ENCODE data around the gene S100A12. TPM values are rescaled to one million over a fixed set of nuclear protein-coding genes. Genes with fewer than 3 reads are reported as not detected.

S100A12 gene
- total RNA-seq, 2 donors from 2014 or later, result not detected

DNA sequence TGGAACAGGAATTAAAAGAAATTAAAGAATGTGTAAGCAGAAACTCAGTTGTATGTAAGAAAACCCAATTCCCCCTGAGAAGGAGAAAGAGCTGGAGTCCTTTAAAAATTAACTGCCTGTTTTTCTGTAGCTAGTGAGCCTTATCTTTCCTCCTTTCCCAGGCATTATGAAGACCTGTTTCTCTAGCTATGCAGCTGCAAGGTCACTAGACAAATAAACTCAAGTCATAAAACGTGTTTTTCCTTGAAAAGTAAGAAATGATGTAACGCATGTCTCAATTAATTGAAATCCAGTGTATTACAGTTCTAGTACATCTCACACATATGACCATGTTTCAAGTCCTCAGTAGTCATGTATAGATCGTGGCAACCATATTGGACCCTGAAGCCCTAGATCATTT, 5.3 kb downstream of the S100A12 start:
- DNase-seq (ENCODE audit: low spot score) (no peak), ATAC-seq (no peak)
- Mint-ChIP-seq H3K4me1 (ENCODE audit: low read depth in 2 of 2) (no peaks in the 10 kb centered on the region), H3K4me3 (no peak overlapping the region), H3K36me3 (no peaks in the 10 kb centered on the region), H3K9me3 (no peaks in the 10 kb centered on the region), H3K27ac (no peak overlapping the region), H3K27me3 (peaks cover 14 to 39% of the 10 kb centered on the region in 2 donors)

DNA sequence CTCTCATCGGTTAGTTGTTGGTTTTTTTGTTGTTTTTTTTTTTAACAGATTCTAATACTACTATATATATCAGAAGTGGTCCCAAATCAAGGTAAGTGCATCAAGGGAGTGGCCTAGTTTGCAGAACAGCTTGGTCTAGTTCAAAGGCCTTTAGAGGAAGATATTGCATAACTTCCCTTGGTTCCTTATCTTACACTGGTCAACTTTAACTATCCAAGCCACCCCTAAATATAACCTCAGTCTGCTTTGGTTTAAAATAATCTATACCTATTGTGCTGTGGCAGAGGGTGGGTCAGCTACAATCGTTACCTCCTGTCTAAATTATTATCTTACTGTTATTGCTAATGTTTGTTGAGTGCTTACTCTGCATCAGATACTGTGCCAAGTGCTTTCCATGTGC, 6.9 kb downstream of the S100A12 start:
- Mint-ChIP-seq H3K36me3 (no peaks in the 10 kb centered on the region), H3K27me3 (peaks cover 12 to 49% of the 10 kb centered on the region in 2 donors), H3K27ac (no peak overlapping the region), H3K4me3 (no peak overlapping the region), H3K4me1 (ENCODE audit: low read depth in 2 of 2) (no peaks in the 10 kb centered on the region), H3K9me3 (no peaks in the 10 kb centered on the region)
- DNase-seq (ENCODE audit: low spot score) (no peak), ATAC-seq (peak in 1 of 2 donors; percentile 62)

DNA sequence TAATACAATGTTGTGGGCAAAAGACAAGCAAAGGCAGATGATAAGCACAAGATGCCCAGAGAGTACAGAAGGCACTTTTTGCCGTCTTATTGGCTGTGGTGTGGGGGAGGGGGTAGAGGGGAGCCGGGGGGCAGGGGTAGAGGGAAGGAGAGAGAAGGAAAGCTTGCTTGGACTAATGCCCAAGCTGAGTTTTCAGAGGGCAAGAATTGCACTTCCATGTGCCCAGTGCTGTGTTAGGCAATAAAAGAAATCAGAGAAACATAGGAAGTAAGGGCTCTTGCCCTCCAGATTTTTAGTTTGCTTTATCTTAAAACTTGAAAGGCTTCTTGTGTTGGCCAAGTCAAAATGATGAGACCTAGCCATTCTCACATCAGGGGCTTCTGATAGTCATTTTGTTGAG, 8.3 kb downstream of the S100A12 start:
- H3K27ac Mint-ChIP-seq, result no peak overlapping the region
- H3K9me3 Mint-ChIP-seq, result no peaks in the 10 kb centered on the region

GRCh38 chr1:153366261-153366660, 9.2 kb downstream of the S100A12 start:
- H3K4me3 Mint-ChIP-seq, result no peak overlapping the region
- ATAC-seq, result no peak
- H3K27ac Mint-ChIP-seq, result no peak overlapping the region
- H3K4me1 Mint-ChIP-seq (ENCODE audit: low read depth in 2 of 2), result no peaks in the 10 kb centered on the region
- no peaks in the 10 kb centered on the region for H3K9me3 Mint-ChIP-seq
- no peak for DNase-seq (ENCODE audit: low spot score)
- H3K27me3 Mint-ChIP-seq, result peaks cover 12 to 39% of the 10 kb centered on the region in 2 donors
- no peaks in the 10 kb centered on the region for H3K36me3 Mint-ChIP-seq

More for the DNA sequence above, 8.3 kb downstream of the S100A12 start:
- ATAC-seq (no peak), DNase-seq (ENCODE audit: low spot score) (no peak)
- H3K4me1 Mint-ChIP-seq (ENCODE audit: low read depth in 2 of 2), result no peaks in the 10 kb centered on the region
- H3K4me3 Mint-ChIP-seq, result no peak overlapping the region
- peaks cover 15 to 45% of the 10 kb centered on the region in 2 donors for H3K27me3 Mint-ChIP-seq
- H3K36me3 Mint-ChIP-seq, result no peaks in the 10 kb centered on the region

DNA sequence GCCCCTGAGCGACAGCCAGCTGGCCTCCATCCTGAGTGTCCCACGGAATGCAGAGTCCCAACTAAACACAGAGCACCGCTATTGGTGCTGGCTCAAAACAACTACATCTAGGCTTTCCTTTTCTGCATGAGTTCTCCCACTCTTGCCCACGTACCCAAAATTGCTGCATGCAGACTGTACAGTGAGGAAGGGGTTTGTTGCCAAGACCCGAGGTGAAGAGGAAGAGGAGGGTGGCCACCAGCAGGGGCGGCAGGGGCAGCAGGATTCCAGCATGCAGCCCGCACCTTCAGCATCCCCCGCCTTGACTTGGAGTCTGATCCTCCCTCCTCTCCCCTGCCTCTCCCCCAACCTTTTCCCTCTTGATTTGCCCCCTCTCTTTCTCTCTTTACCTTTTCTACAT, 9.7 kb downstream of the S100A12 start:
- Mint-ChIP-seq H3K9me3 (no peaks in the 10 kb centered on the region), H3K4me3 (no peak overlapping the region), H3K27me3 (peaks cover 12 to 39% of the 10 kb centered on the region in 2 donors), H3K4me1 (ENCODE audit: low read depth in 2 of 2) (no peaks in the 10 kb centered on the region), H3K36me3 (no peaks in the 10 kb centered on the region), H3K27ac (no peak overlapping the region)
- no peak for ATAC-seq
- DNase-seq (ENCODE audit: low spot score), result no peak

DNA sequence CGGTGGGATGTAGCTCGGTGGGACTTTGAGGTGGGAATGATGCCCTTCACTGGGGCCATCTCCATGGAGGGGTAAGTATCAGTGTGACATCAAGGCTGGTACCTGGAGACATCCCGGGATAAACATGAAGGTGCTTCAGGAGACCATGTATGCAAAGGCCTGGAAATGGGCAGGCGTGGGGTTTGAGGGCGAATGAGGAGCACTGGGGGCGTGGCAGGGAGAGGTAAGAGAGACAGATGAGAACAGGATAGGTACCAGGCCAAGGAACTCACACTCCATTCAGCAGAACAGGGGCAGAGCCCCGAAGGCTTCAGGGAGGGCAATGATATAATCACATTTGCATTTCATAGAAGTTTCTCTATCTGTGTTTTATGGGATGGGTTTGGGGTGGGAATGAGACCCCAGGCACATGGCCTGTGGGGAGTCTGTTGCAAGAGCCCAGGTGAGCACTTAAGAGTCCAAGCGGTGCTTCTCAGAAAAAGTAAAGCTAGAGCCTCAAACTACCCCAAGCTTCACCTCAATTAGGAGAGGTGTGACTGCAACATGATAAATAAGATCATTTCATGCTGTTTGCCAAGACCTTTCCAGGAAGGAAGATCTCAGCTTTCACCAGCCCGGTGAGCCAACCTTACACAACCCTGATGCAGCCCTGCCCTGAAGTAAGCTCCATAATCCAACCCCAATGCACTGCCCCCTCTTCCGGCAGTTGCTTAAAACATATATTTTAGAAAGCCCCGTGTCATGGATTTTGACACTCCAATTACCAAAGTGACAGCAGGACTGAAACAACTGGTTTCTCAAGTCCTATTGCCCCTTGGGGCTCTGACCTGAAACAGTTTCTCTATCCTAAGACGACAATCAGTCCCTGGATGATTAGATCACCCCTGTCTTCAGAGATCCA, 10.4 kb downstream of the S100A12 start:
- Mint-ChIP-seq H3K27me3 (peaks cover 10 to 34% of the 10 kb centered on the region in 2 donors), H3K27ac (no peak overlapping the region), H3K4me1 (ENCODE audit: low read depth in 2 of 2) (no peaks in the 10 kb centered on the region), H3K36me3 (no peaks in the 10 kb centered on the region), H3K4me3 (no peak overlapping the region), H3K9me3 (no peaks in the 10 kb centered on the region)
- no peak for DNase-seq (ENCODE audit: low spot score)
- no peak for ATAC-seq

DNA sequence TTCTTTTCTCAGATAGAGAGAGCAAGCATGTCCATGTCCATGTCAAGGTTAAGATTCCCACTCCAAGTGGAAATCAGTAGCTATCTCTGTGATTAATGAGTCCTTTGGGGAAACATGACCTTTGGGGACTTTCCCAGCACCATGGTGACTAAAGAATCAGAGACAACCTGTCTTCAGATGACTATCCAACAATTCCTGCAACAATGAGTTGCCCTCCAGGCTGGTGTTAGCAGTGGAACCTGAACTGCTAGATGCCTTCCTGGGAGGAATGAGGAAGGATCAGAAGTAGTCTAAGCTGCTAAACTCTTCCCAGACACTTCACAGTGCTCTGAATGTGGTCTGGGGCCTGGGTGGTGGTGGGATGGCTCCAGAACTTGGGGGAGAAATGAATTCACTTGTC, 11.3 kb downstream of the S100A12 start:
- Mint-ChIP-seq H3K27ac (no peak overlapping the region), H3K4me3 (no peak overlapping the region), H3K27me3 (peaks cover 6 to 29% of the 10 kb centered on the region in 2 donors), H3K4me1 (ENCODE audit: low read depth in 2 of 2) (no peaks in the 10 kb centered on the region), H3K9me3 (no peaks in the 10 kb centered on the region), H3K36me3 (no peaks in the 10 kb centered on the region)
- ATAC-seq (no peak), DNase-seq (ENCODE audit: low spot score) (no peak)

- H3K27me3 Mint-ChIP-seq, result peaks cover 6 to 29% of the 10 kb centered on the region in 2 donors
Measured at GRCh38 chr1:153363641-153364040, 11.8 kb downstream of the S100A12 start.

GRCh38 chr1:153362187-153362775, 13.1 kb downstream of the S100A12 start:
- Mint-ChIP-seq H3K9me3 (no peaks in the 10 kb centered on the region), H3K27me3 (peaks cover 14 to 38% of the 10 kb centered on the region in 2 donors), H3K36me3 (no peaks in the 10 kb centered on the region), H3K27ac (no peak overlapping the region), H3K4me3 (no peak overlapping the region), H3K4me1 (ENCODE audit: low read depth in 2 of 2) (peaks cover 0 to 5% of the 10 kb centered on the region in 2 donors)
- ATAC-seq (no peak), DNase-seq (ENCODE audit: low spot score) (no peak)

More at GRCh38 chr1:153363641-153364040, 11.8 kb downstream of the S100A12 start:
- H3K9me3 Mint-ChIP-seq, result no peaks in the 10 kb centered on the region
- ATAC-seq, result no peak
- DNase-seq (ENCODE audit: low spot score), result no peak
- H3K36me3 Mint-ChIP-seq, result no peaks in the 10 kb centered on the region
- H3K4me3 Mint-ChIP-seq, result no peak overlapping the region
- H3K4me1 Mint-ChIP-seq (ENCODE audit: low read depth in 2 of 2), result no peaks in the 10 kb centered on the region
- H3K27ac Mint-ChIP-seq, result no peak overlapping the region

- peaks cover 0 to 5% of the 10 kb centered on the region in 2 donors for H3K4me1 Mint-ChIP-seq (ENCODE audit: low read depth in 2 of 2)
- no peak overlapping the region for H3K4me3 Mint-ChIP-seq
- no peaks in the 10 kb centered on the region for H3K9me3 Mint-ChIP-seq
- no peaks in the 10 kb centered on the region for H3K36me3 Mint-ChIP-seq
- peaks cover 16 to 39% of the 10 kb centered on the region in 2 donors for H3K27me3 Mint-ChIP-seq
- no peak for ATAC-seq
- no peak overlapping the region for H3K27ac Mint-ChIP-seq
- no peak for DNase-seq (ENCODE audit: low spot score)
Measured at GRCh38 chr1:153361480-153362109, 13.8 kb downstream of the S100A12 start.

DNA sequence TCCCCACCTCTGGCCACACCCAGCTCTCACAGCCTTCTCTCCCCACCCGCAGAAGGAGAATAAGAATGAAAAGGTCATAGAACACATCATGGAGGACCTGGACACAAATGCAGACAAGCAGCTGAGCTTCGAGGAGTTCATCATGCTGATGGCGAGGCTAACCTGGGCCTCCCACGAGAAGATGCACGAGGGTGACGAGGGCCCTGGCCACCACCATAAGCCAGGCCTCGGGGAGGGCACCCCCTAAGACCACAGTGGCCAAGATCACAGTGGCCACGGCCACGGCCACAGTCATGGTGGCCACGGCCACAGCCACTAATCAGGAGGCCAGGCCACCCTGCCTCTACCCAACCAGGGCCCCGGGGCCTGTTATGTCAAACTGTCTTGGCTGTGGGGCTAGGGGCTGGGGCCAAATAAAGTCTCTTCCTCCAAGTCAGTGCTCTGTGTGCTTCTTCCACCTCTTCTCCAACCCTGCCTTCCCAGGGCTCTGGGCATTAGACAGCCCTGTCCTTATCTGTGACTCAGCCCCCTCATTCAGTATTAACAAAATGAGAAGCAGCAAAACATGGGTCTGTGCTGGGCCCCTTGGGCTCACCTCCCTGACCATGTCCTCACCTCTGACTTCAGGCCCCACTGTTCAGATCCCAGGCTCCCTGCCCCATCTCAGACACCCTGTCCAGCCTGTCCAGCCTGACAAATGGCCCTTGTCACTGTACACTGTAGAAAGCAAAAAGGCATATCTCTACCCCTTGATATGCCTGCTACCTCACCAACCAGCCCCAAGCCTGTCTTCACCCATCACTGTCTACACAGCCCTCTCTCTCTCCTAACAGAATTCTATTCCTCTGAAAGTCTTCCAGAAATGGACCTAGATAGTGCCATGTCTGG, 14.6 kb downstream of the S100A12 start:
- Mint-ChIP-seq H3K4me3 (no peak overlapping the region), H3K36me3 (no peaks in the 10 kb centered on the region), H3K4me1 (ENCODE audit: low read depth in 2 of 2) (peaks cover 0 to 5% of the 10 kb centered on the region in 2 donors), H3K27ac (no peak overlapping the region), H3K9me3 (no peaks in the 10 kb centered on the region), H3K27me3 (peaks cover 16 to 38% of the 10 kb centered on the region in 2 donors)
- no peak for ATAC-seq
- no peak for DNase-seq (ENCODE audit: low spot score)

DNA sequence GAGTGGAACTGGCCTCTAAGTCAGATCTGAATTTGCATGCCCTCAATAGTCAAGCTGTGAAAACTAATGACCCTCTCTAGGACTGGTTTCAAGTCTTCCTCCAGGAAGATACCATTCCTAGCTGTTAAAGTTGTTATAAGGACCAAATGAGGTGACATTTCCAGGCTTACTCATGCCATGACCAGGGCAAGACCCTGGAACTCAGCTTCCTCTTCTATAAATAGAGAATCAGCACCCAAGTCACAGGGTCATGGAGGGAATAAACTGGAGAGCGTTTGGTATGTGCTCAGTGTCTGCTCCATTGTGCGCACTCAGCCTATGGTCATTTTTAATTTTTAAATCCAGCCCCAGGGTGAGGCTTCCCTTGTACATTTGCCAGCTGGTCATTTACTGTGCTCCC, 15.2 kb downstream of the S100A12 start:
- ATAC-seq, result no peak
- H3K36me3 Mint-ChIP-seq, result no peaks in the 10 kb centered on the region
- peaks cover 15 to 34% of the 10 kb centered on the region in 2 donors for H3K27me3 Mint-ChIP-seq
- peaks cover 0 to 5% of the 10 kb centered on the region in 2 donors for H3K4me1 Mint-ChIP-seq (ENCODE audit: low read depth in 2 of 2)
- no peak for DNase-seq (ENCODE audit: low spot score)
- no peak overlapping the region for H3K27ac Mint-ChIP-seq
- H3K4me3 Mint-ChIP-seq, result no peak overlapping the region
- no peaks in the 10 kb centered on the region for H3K9me3 Mint-ChIP-seq

DNA sequence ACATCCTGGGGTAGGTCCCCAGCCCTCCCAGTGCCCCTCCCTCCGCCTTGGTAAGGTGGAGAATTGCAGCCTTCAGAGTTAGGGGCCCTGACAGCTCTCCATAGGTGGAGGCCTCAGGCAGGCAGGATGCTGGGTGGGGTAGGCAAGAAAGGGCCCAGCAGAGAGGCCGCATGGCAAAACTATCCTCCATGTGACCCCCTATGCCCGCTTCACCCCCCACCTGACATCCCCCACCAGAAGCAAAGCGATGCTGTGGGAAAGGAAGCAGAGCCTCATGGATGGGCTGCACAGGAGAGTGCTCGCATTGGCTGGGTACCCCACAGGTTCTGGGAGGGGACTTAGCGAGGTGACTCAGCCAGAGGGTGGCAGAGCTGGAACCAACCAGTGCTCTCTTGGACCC, 16.2 kb downstream of the S100A12 start:
- DNase-seq (ENCODE audit: low spot score) (no peak), ATAC-seq (no peak)
- Mint-ChIP-seq H3K27me3 (peaks cover 15 to 26% of the 10 kb centered on the region in 2 donors), H3K4me3 (no peak overlapping the region), H3K9me3 (no peaks in the 10 kb centered on the region), H3K36me3 (no peaks in the 10 kb centered on the region), H3K4me1 (ENCODE audit: low read depth in 2 of 2) (peaks cover 0 to 5% of the 10 kb centered on the region in 2 donors), H3K27ac (no peak overlapping the region)

All from natural killer cell treated with Interleukin-12 subunit alpha and Interleukin-12 subunit beta and Interleukin-15 and Interleukin-18, amount 100 ng/mL, for 72 hours (primary cell).